Measurements from ENCODE around the gene OSCP1.

OSCP1 gene

DNA sequence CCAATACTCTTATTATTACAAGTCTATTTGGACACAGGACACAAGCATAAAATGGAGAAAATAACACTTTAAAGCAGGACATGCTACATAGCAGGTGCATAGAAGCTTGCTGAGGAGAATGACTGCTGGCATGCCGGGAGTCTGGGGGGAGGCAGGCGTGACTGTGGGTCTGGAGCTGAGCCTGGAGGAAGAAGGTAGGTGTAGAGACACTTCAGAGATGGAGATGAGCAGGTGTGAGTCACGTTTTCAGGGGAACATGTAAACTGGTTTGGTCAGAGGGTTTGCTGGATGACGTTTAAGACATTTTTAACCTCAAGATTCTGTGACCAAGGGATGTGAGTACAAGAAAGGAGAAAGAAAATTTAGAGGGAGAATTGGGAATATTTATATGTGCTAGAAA lies 24.5 kb downstream of the OSCP1 start:
- WGBS, 2 experiments, result 77 to 83% methylated on average over 4 of the region's 4 CpGs
- no peaks in the 10 kb centered on the region for H3K4me1 ChIP-seq (ENCODE audit: control insufficient read depth, insufficient read depth, low read length)
- H3K36me3 ChIP-seq (ENCODE audit: control insufficient read depth, insufficient read depth, low read length), result peaks cover 5% of the 10 kb centered on the region
- H3K27me3 ChIP-seq (ENCODE audit: control insufficient read depth, insufficient read depth, low read length, poor library complexity, severe bottlenecking), result no peaks in the 10 kb centered on the region
- no peak overlapping the region for H3K4me3 ChIP-seq (ENCODE audit: insufficient read depth, low read depth, low read length)
- no peaks in the 10 kb centered on the region for H3K9me3 ChIP-seq (ENCODE audit: control insufficient read depth, low read length)
- no peak overlapping the region for H3K27ac ChIP-seq (ENCODE audit: insufficient read depth, low read depth, low read length, poor library complexity, severe bottlenecking)

DNA sequence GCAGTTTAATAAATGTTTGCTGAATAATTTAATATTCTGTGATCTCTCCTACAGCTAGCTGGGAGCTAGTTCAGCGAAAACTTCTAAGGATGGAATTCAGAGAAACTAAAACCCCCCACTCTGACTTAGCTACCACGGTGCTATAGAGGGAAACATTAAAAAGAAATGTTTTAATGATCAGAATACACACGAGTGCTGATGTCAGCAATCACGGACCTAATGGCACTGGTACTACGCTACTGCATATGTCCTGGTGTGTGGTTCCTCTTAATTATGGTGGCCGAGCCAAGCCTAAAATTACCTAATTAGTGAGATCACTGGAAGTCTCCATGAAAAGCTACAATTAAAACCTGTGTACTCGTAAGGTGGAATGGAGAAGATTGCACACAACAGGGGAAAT lies 28.6 kb downstream of the OSCP1 start:
- H3K27ac ChIP-seq (ENCODE audit: insufficient read depth, low read depth, low read length, poor library complexity, severe bottlenecking), result no peak overlapping the region
- peaks cover 5% of the 10 kb centered on the region for H3K36me3 ChIP-seq (ENCODE audit: control insufficient read depth, insufficient read depth, low read length)
- no peaks in the 10 kb centered on the region for H3K27me3 ChIP-seq (ENCODE audit: control insufficient read depth, insufficient read depth, low read length, poor library complexity, severe bottlenecking)
- no peaks in the 10 kb centered on the region for H3K4me1 ChIP-seq (ENCODE audit: control insufficient read depth, insufficient read depth, low read length)
- no peak overlapping the region for H3K4me3 ChIP-seq (ENCODE audit: insufficient read depth, low read depth, low read length)
- WGBS, 2 experiments, result 93 to 95% methylated on average over 7 of the region's 7 CpGs
- H3K9me3 ChIP-seq (ENCODE audit: control insufficient read depth, low read length), result no peaks in the 10 kb centered on the region

DNA sequence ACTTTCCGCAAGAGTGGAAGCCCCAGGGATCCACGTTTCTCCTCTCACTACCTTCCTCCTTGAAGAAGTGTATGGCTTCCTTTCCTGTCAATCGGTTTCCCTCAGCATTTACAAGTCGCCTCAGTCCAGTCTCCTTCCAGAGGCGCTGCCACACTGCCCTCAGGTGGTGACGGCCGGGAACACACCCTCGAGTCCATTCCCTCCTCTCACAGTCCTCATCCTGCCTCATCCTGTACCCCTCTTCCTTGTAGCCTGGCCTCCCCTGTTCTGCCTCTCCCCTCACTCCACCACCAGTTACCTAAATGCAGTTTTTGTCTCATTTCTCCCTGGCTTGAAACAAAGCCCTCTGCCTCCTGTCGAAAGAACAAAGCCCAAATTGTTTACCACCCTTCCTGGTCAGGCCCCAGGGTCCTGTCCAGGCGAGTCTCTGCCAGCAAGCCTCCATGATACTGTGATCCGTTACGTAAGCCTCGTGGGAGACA lies 29.4 kb downstream of the OSCP1 start:
- Histone ChIP-seq H3K27ac (ENCODE audit: insufficient read depth, low read depth, low read length, poor library complexity, severe bottlenecking) (no peak overlapping the region), H3K27me3 (ENCODE audit: control insufficient read depth, insufficient read depth, low read length, poor library complexity, severe bottlenecking) (no peaks in the 10 kb centered on the region), H3K36me3 (ENCODE audit: control insufficient read depth, insufficient read depth, low read length) (peaks cover 5% of the 10 kb centered on the region), H3K4me3 (ENCODE audit: insufficient read depth, low read depth, low read length) (no peak overlapping the region), H3K9me3 (ENCODE audit: control insufficient read depth, low read length) (no peaks in the 10 kb centered on the region), H3K4me1 (ENCODE audit: control insufficient read depth, insufficient read depth, low read length) (no peaks in the 10 kb centered on the region)
- 27 to 28% methylated on average over 13 of the region's 13 CpGs for WGBS, 2 experiments

DNA sequence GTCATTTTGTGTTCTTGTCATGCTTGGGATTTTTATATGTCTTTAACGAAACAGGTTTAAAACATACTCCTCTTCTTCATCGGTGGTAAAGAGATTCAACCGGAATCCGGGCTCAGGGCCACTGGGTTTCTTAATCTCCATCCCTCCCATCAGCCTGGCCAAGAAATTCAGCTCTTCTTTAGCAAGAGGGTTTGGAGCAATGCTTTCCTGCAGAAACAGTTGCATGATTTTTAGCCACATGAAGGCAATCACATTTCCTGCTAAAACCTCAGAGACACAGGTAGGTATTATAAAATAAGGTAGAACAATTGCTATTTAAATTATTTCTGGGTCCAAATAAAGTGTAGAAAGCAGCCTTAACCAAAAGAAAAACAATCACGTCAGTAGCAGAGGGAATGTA lies 29.8 kb downstream of the OSCP1 start:
- Histone ChIP-seq H3K27me3 (ENCODE audit: control insufficient read depth, insufficient read depth, low read length, poor library complexity, severe bottlenecking) (no peaks in the 10 kb centered on the region), H3K27ac (ENCODE audit: insufficient read depth, low read depth, low read length, poor library complexity, severe bottlenecking) (no peak overlapping the region), H3K36me3 (ENCODE audit: control insufficient read depth, insufficient read depth, low read length) (peaks cover 5% of the 10 kb centered on the region), H3K4me1 (ENCODE audit: control insufficient read depth, insufficient read depth, low read length) (no peaks in the 10 kb centered on the region), H3K9me3 (ENCODE audit: control insufficient read depth, low read length) (no peaks in the 10 kb centered on the region), H3K4me3 (ENCODE audit: insufficient read depth, low read depth, low read length) (no peak overlapping the region)
- 76 to 77% methylated on average over 5 of the region's 5 CpGs for WGBS, 2 experiments

DNA sequence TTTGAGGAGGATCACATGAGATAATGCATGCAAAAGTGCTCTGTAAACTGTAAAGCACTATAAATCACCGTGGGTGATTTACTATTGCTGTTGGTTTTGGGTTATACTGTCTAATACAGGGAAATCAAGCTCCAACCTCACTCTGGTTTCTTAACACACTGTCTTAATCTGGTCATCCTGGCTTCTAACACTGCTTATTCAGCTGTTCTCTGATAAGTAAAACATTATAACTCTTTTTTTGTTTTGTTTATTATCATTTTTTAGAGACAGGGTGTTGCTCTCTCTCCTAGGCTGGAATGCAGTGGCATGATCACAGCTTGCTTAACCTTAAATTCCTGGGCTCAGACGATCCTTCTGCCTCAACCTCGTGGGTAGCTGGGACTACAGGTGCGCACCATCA lies 30.7 kb downstream of the OSCP1 start:
- Histone ChIP-seq H3K4me1 (ENCODE audit: control insufficient read depth, insufficient read depth, low read length) (no peaks in the 10 kb centered on the region), H3K4me3 (ENCODE audit: insufficient read depth, low read depth, low read length) (no peak overlapping the region), H3K27me3 (ENCODE audit: control insufficient read depth, insufficient read depth, low read length, poor library complexity, severe bottlenecking) (no peaks in the 10 kb centered on the region), H3K36me3 (ENCODE audit: control insufficient read depth, insufficient read depth, low read length) (peaks cover 5% of the 10 kb centered on the region), H3K27ac (ENCODE audit: insufficient read depth, low read depth, low read length, poor library complexity, severe bottlenecking) (no peak overlapping the region), H3K9me3 (ENCODE audit: control insufficient read depth, low read length) (no peaks in the 10 kb centered on the region)
- WGBS, 2 experiments, result 92 to 93% methylated on average over 4 of the region's 4 CpGs

DNA sequence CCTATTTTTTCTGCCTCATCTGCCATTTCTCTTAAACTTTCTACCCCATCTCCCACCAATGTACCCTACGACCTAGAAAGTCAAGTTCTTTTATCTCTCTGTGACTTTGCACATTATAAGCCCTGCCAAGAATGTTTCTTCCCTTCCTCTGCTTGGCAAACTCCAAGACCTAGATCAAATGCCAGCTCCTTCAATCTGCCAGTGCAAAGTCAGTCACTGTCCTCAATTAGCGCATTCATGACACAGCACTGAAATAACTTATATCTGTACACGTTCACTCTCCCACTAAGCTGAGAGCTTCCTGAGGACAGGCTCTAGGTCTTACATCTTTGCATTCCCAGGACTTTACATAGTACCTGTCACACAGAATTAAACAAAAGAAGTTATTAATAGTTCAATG lies 31.1 kb downstream of the OSCP1 start:
- Histone ChIP-seq H3K4me1 (ENCODE audit: control insufficient read depth, insufficient read depth, low read length) (no peaks in the 10 kb centered on the region), H3K4me3 (ENCODE audit: insufficient read depth, low read depth, low read length) (no peak overlapping the region), H3K9me3 (ENCODE audit: control insufficient read depth, low read length) (no peaks in the 10 kb centered on the region), H3K36me3 (ENCODE audit: control insufficient read depth, insufficient read depth, low read length) (peaks cover 5% of the 10 kb centered on the region), H3K27me3 (ENCODE audit: control insufficient read depth, insufficient read depth, low read length, poor library complexity, severe bottlenecking) (no peaks in the 10 kb centered on the region), H3K27ac (ENCODE audit: insufficient read depth, low read depth, low read length, poor library complexity, severe bottlenecking) (no peak overlapping the region)
- 91 to 92% methylated on average over 3 of the region's 3 CpGs for WGBS, 2 experiments

DNA sequence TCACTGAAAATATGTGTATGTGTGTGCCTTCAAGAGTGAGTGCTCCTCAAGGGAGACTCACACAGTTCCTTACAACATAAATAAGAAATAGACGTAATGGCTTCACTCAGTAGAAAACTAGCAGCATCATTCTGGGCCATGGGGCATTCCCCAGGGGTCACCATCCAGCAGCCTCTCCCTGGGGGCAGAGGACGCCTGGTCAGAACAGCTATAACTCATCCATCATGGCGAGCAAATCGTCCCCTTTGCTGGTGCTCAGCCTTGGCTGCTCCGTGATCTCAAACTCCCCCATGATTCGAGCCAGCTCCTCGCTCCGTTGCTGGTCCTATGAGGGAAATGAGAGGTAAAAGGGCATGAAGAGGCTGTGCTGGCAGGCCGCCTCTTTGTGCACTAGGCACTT lies 32.3 kb downstream of the OSCP1 start:
- H3K9me3 ChIP-seq (ENCODE audit: control insufficient read depth, low read length), result no peaks in the 10 kb centered on the region
- no peak overlapping the region for H3K4me3 ChIP-seq (ENCODE audit: insufficient read depth, low read depth, low read length)
- H3K27me3 ChIP-seq (ENCODE audit: control insufficient read depth, insufficient read depth, low read length, poor library complexity, severe bottlenecking), result no peaks in the 10 kb centered on the region
- H3K4me1 ChIP-seq (ENCODE audit: control insufficient read depth, insufficient read depth, low read length), result no peaks in the 10 kb centered on the region
- H3K36me3 ChIP-seq (ENCODE audit: control insufficient read depth, insufficient read depth, low read length), result peaks cover 5% of the 10 kb centered on the region
- WGBS, 2 experiments, result 93% methylated on average over 9 of the region's 9 CpGs
- H3K27ac ChIP-seq (ENCODE audit: insufficient read depth, low read depth, low read length, poor library complexity, severe bottlenecking), result no peak overlapping the region

DNA sequence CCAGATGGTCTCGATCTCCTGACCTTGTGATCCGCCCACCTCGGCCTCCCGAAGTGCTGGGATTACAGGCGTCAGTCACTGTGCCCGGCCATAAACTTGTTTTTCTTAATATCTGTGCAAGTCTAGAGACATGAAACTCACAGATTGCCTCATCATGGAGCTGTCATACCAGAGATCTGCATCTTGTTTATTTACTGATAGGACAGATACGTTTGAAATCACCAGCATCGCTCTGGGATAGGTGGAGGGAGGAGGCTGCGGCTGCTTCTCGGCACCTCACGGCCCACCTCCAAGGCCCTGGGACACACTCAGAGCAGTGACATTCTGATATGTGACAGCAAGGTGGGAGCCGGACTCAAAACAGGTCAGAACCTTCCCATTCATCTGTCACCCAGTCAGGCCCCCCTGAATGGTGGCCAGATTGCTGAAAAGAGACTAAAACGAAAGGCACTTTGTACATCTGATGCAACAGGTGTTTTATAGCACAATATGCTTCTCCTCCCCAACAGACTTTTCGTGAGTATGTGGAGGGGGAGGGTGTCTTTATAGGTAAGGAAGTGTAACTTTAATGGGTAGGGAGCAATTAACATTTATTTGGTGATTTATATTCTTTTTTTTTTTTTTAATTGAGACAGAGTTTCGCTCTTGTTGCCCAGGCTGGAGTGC lies 34.5 kb downstream of the OSCP1 start:
- 94 to 95% methylated on average over 15 of the region's 15 CpGs for WGBS, 2 experiments
- H3K9me3 ChIP-seq (ENCODE audit: control insufficient read depth, low read length), result no peaks in the 10 kb centered on the region
- H3K27ac ChIP-seq (ENCODE audit: insufficient read depth, low read depth, low read length, poor library complexity, severe bottlenecking), result no peak overlapping the region
- H3K4me1 ChIP-seq (ENCODE audit: control insufficient read depth, insufficient read depth, low read length), result no peaks in the 10 kb centered on the region
- no peaks in the 10 kb centered on the region for H3K36me3 ChIP-seq (ENCODE audit: control insufficient read depth, insufficient read depth, low read length)
- H3K27me3 ChIP-seq (ENCODE audit: control insufficient read depth, insufficient read depth, low read length, poor library complexity, severe bottlenecking), result no peaks in the 10 kb centered on the region
- H3K4me3 ChIP-seq (ENCODE audit: insufficient read depth, low read depth, low read length), result no peak overlapping the region

DNA sequence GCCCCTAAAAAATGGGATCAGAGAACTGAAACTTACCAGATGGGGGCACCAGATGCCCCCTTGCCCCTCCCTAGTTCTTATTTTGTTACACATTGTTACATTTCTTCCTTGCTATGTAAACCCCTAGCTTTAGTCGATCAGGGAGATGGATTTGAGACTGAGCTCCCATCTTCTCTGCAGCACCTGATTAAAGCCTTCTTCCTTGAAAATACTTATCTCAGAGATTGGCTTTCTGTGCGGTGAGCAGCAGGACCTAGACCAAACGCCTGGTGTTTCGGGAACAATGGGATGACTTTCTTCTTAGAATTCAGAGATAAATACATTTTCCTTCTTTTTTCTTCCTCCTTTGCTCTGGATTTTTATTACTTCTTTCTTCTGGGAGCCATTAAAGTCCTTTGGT lies 35.9 kb downstream of the OSCP1 start:
- 88 to 90% methylated on average over 4 of the region's 4 CpGs for WGBS, 2 experiments
- Histone ChIP-seq H3K27ac (ENCODE audit: insufficient read depth, low read depth, low read length, poor library complexity, severe bottlenecking) (no peak overlapping the region), H3K4me3 (ENCODE audit: insufficient read depth, low read depth, low read length) (no peak overlapping the region), H3K36me3 (ENCODE audit: control insufficient read depth, insufficient read depth, low read length) (no peaks in the 10 kb centered on the region), H3K4me1 (ENCODE audit: control insufficient read depth, insufficient read depth, low read length) (no peaks in the 10 kb centered on the region), H3K27me3 (ENCODE audit: control insufficient read depth, insufficient read depth, low read length, poor library complexity, severe bottlenecking) (no peaks in the 10 kb centered on the region), H3K9me3 (ENCODE audit: control insufficient read depth, low read length) (no peaks in the 10 kb centered on the region)

DNA sequence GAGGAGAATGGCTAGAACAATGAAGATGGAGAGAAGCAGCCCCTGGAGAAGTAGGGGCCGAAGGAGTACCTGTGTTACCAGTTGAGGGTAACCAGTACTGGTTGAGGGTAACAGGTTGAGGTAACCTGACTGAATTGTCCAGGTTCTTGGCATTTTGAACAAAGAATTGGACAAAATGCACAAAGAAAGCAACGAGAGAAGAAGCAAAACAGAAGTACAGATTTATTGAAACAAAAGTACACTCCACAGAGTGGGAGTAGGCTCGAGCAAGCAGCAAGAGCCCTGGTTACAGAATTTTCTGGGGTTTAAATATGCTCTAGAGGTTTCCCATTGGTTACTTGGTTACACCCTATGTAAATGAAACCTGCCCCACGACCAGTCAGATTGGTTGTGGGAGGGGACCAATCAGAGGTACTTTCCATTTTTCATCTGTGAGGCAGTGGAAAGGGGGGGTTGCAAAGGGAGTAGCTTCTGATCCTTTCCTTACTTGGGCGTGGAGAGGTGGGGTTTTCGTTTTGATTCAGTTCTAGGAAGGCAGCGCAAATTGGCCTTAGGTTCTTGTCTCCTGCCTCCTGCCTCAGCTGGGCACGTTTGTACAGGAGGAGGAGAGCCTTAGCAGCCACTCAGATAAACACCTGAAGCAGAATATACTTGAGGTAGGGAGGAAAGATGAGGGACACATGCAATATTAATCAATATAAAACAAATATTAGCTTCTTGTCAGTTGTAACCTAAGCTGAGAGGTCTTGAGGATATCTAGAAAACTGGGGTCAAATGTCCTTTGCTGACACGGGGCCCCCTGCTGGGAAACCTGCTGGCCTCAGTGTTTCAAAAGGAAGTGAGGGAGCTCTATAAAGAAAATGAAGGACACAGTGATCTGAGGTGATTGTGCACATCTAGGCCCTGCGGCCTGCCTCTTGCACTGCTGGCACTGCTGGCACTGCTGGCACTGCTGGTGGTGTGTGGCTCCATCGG lies 38.3 kb downstream of the OSCP1 start:
- no peak overlapping the region for H3K4me3 ChIP-seq (ENCODE audit: insufficient read depth, low read depth, low read length)
- H3K27me3 ChIP-seq (ENCODE audit: control insufficient read depth, insufficient read depth, low read length, poor library complexity, severe bottlenecking), result no peaks in the 10 kb centered on the region
- 82 to 83% methylated on average over 11 of the region's 11 CpGs for WGBS, 2 experiments
- no peaks in the 10 kb centered on the region for H3K4me1 ChIP-seq (ENCODE audit: control insufficient read depth, insufficient read depth, low read length)
- H3K9me3 ChIP-seq (ENCODE audit: control insufficient read depth, low read length), result no peaks in the 10 kb centered on the region
- no peaks in the 10 kb centered on the region for H3K36me3 ChIP-seq (ENCODE audit: control insufficient read depth, insufficient read depth, low read length)
- H3K27ac ChIP-seq (ENCODE audit: insufficient read depth, low read depth, low read length, poor library complexity, severe bottlenecking), result no peak overlapping the region

All from ectodermal cell (in vitro differentiated cells).